Measurements from ENCODE around the gene TMED6. TPM values are rescaled to one million over a fixed set of nuclear protein-coding genes. Genes with fewer than 3 reads are reported as not detected.

The TMED6 gene
- total and polyA plus RNA-seq, 2 donors (not counting 1 experiment from before 2014, with no cell fraction given): 0.08 TPM; not detected in 1

DNA sequence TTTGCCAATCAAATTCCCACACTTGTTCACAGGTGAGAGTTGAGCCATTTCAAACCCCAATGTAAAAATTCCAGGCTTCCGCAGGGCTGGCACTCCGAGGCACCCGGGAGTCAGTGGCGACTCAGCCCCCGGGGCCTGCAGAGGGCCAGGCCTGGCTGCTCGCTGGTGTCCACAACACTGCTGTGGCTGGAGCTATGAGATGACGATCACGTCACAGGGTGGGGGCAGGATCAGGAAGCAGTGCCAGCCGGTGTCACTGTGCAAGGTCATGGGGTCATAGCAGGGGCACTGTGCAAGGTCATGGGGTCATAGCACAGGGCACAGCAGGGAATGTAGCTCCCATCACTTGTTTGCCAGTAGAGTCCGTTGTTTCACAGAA, 32.7 kb downstream of the TMED6 start:
- Histone ChIP-seq H3K27me3 (ENCODE audit: control insufficient read depth, insufficient read depth, low read length) (no peaks in the 10 kb centered on the region), H4K20me1 (ENCODE audit: control insufficient read depth, extremely low read depth, insufficient read depth, low read length) (no peaks in the 10 kb centered on the region), H3K9me3 (ENCODE audit: control insufficient read depth, insufficient read depth, low read depth, low read length) (no peaks in the 10 kb centered on the region), H3K4me1 (ENCODE audit: control insufficient read depth, extremely low read depth, insufficient read depth, low read length) (no peaks in the 10 kb centered on the region), H3K36me3 (ENCODE audit: control insufficient read depth, insufficient read depth, low read length) (peaks cover 51% of the 10 kb centered on the region), H2AFZ (ENCODE audit: low read length) (no peak overlapping the region), H3K9ac (ENCODE audit: insufficient read depth, low read length) (no peak overlapping the region), H3K4me3 (replicated peaks in 1 of 4; ENCODE audit: control extremely low read depth in 1 of 4, insufficient read depth in 1 of 4, low read depth in 3 of 4, low read length in 4 of 4) (no peak overlapping the region), H3K27ac (ENCODE audit: insufficient read depth, low read length) (no peak overlapping the region), H3K79me2 (ENCODE audit: control insufficient read depth, insufficient read depth, low read length) (peaks cover 28% of the 10 kb centered on the region), H3K4me2 (ENCODE audit: extremely low read depth, insufficient read depth, low read length) (no peak overlapping the region)
- TF ChIP-seq EZH2 (IDR thresholded peaks at IDR 0.05; ENCODE audit: low read length, missing control alignments): no peak
- TF ChIP-seq, protein P1, sequence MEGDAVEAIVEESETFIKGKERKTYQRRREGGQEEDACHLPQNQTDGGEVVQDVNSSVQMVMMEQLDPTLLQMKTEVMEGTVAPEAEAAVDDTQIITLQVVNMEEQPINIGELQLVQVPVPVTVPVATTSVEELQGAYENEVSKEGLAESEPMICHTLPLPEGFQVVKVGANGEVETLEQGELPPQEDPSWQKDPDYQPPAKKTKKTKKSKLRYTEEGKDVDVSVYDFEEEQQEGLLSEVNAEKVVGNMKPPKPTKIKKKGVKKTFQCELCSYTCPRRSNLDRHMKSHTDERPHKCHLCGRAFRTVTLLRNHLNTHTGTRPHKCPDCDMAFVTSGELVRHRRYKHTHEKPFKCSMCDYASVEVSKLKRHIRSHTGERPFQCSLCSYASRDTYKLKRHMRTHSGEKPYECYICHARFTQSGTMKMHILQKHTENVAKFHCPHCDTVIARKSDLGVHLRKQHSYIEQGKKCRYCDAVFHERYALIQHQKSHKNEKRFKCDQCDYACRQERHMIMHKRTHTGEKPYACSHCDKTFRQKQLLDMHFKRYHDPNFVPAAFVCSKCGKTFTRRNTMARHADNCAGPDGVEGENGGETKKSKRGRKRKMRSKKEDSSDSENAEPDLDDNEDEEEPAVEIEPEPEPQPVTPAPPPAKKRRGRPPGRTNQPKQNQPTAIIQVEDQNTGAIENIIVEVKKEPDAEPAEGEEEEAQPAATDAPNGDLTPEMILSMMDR (conservative IDR thresholded peaks at IDR 0.05 in 1 of 2, IDR thresholded peaks at IDR 0.05 in 1 of 2; ENCODE audit: low read depth in 1 of 2, low read length in 2 of 2): no peak
- no peak for DNase-seq (ENCODE audit: low read depth in 2 of 2)

DNA sequence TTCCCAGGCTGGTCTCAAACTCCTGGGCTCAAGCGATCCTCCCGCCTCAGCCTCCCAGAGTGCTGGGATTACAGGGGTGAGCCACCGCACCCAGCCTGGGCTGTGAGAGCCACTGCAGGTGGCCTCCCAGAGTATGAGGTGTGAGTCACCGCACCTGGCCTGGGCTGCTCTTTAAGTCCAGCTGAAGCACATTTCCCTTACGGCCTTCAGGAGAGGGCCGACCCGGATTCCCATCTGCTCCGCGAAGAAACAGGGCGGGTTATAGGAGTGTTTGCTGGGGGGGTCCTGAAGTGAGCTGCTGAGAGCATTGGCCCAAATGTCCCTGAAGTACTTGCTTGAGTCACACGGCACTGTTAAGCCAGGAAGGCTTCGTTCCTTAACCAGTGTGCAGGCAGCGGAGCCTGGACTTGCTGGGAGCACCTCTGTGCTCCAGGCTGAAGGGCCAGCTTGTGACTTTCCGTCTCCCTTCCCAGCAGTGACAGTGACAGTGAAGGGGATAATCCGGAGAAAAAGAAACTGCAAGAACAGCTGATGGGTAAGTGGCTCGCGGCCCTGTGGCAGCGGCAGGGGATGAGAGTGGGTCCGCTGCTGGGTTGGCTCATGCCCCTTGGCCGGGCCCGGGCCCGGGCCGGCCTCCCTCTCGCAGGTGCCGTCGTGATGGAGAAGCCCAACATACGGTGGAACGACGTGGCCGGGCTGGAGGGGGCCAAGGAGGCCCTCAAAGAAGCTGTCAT, 33.2 kb downstream of the TMED6 start:
- no peak overlapping the region for H3K27ac ChIP-seq (ENCODE audit: insufficient read depth, low read length)
- H3K9ac ChIP-seq (ENCODE audit: insufficient read depth, low read length): no peak overlapping the region
- H3K4me3 ChIP-seq (replicated peaks in 1 of 4; ENCODE audit: control extremely low read depth in 1 of 4, insufficient read depth in 1 of 4, low read depth in 3 of 4, low read length in 4 of 4): no peak overlapping the region
- H3K27me3 ChIP-seq (ENCODE audit: control insufficient read depth, insufficient read depth, low read length): no peaks in the 10 kb centered on the region
- H3K36me3 ChIP-seq (ENCODE audit: control insufficient read depth, insufficient read depth, low read length): peaks cover 49% of the 10 kb centered on the region
- no peak for DNase-seq (ENCODE audit: low read depth in 2 of 2)
- H3K79me2 ChIP-seq (ENCODE audit: control insufficient read depth, insufficient read depth, low read length): peaks cover 31% of the 10 kb centered on the region
- H4K20me1 ChIP-seq (ENCODE audit: control insufficient read depth, extremely low read depth, insufficient read depth, low read length): no peaks in the 10 kb centered on the region
- no peaks in the 10 kb centered on the region for H3K4me1 ChIP-seq (ENCODE audit: control insufficient read depth, extremely low read depth, insufficient read depth, low read length)
- H3K4me2 ChIP-seq (ENCODE audit: extremely low read depth, insufficient read depth, low read length): no peak overlapping the region
- TF ChIP-seq, protein P1 (conservative IDR thresholded peaks at IDR 0.05 in 1 of 2, IDR thresholded peaks at IDR 0.05 in 1 of 2; ENCODE audit: low read depth in 1 of 2, low read length in 2 of 2): no peak
- TF ChIP-seq EZH2 (IDR thresholded peaks at IDR 0.05; ENCODE audit: low read length, missing control alignments): no peak
- no peak overlapping the region for H2AFZ ChIP-seq (ENCODE audit: low read length)
- H3K9me3 ChIP-seq (ENCODE audit: control insufficient read depth, insufficient read depth, low read depth, low read length): no peaks in the 10 kb centered on the region

DNA sequence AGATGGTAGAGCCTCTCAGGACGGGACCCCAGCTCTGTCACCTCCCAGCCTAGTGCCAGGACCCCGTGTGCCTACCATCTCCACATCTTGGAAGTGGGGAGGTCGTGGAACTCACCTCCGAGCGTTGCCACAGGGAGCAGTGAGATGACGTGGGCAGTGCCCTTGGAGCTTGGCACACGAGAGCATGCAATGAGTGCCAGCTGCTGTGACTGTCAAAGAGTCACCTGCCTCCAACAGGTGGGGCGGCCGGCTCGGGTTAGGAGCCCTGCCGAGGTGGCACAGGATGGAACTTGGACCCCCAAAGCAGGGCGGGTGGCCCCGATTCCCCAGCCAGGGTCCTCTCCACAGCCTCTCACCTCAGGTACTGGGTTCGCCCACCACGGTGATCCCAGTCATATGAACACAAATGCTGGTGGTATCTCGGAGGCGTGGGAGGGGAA, 35.0 kb downstream of the TMED6 start:
- TF ChIP-seq EZH2 (IDR thresholded peaks at IDR 0.05; ENCODE audit: low read length, missing control alignments): no peak
- TF ChIP-seq, protein P1 (conservative IDR thresholded peaks at IDR 0.05 in 1 of 2, IDR thresholded peaks at IDR 0.05 in 1 of 2; ENCODE audit: low read depth in 1 of 2, low read length in 2 of 2): no peak
- H2AFZ ChIP-seq (ENCODE audit: low read length): no peak overlapping the region
- H3K79me2 ChIP-seq (ENCODE audit: control insufficient read depth, insufficient read depth, low read length): peaks cover 38% of the 10 kb centered on the region
- no peaks in the 10 kb centered on the region for H3K4me1 ChIP-seq (ENCODE audit: control insufficient read depth, extremely low read depth, insufficient read depth, low read length)
- H3K9me3 ChIP-seq (ENCODE audit: control insufficient read depth, insufficient read depth, low read depth, low read length): no peaks in the 10 kb centered on the region
- H3K36me3 ChIP-seq (ENCODE audit: control insufficient read depth, insufficient read depth, low read length): peaks cover 39% of the 10 kb centered on the region
- H4K20me1 ChIP-seq (ENCODE audit: control insufficient read depth, extremely low read depth, insufficient read depth, low read length): no peaks in the 10 kb centered on the region
- H3K4me3 ChIP-seq (replicated peaks in 1 of 4; ENCODE audit: control extremely low read depth in 1 of 4, insufficient read depth in 1 of 4, low read depth in 3 of 4, low read length in 4 of 4): no peak overlapping the region
- H3K27me3 ChIP-seq (ENCODE audit: control insufficient read depth, insufficient read depth, low read length): no peaks in the 10 kb centered on the region
- H3K4me2 ChIP-seq (ENCODE audit: extremely low read depth, insufficient read depth, low read length): no peak overlapping the region
- DNase-seq (ENCODE audit: low read depth in 2 of 2): no peak
- no peak overlapping the region for H3K9ac ChIP-seq (ENCODE audit: insufficient read depth, low read length)
- no peak overlapping the region for H3K27ac ChIP-seq (ENCODE audit: insufficient read depth, low read length)

All from fibroblast of lung (primary cell).